LNCAP (cell line): Measurements from ENCODE around the gene PRR20A.
"Not testable (repeated sequence)": the region's sequence is repeated elsewhere in the genome, so short reads cannot be mapped to it uniquely, and the experiment has no call there.

ENCODE experiments used
- CTCF ChIP-seq: fragments of 450-650 bp; IDR thresholded peaks from 2 replicates; pipeline ENCODE4 v1.5.1; 2017; ENCODE audit warnings: mild to moderate bottlenecking

PRR20A gene

GRCh38 chr13:57140235-57140968, at the start of gene PRR20A:
TSS of gene PRR20A (plus strand) at chr13:57140918. CDS start at chr13:57141305, 387 bp downstream.
- TF ChIP-seq CTCF, result not testable (repeated sequence)

- no peak for TF ChIP-seq CTCF
These were observed 25.8 kb upstream of the PRR20A start for GRCh38 chr13:57114945-57115344.

- TF ChIP-seq CTCF, result no peak
These were observed 17.0 kb upstream of the PRR20A start for GRCh38 chr13:57123681-57124080.

GRCh38 chr13:57128909-57129308, 11.8 kb upstream of the PRR20A start:
- TF ChIP-seq CTCF, result no peak

- TF ChIP-seq CTCF, result no peak
These were observed 4.6 kb upstream of the PRR20A start for GRCh38 chr13:57136093-57136492.

GRCh38 chr13:57137585-57137984, 3.1 kb upstream of the PRR20A start:
- TF ChIP-seq CTCF, result no peak

GRCh38 chr13:57138988-57139387, 1.7 kb upstream of the PRR20A start:
- no peak for TF ChIP-seq CTCF

- not testable (repeated sequence) for TF ChIP-seq CTCF
These were observed 6.5 kb downstream of the PRR20A start, which contains the start of gene PRR20B for GRCh38 chr13:57147188-57147587. TSS of gene PRR20B (plus strand) at chr13:57147488. CDS start at chr13:57147875, 387 bp downstream.
